RWPE2 (cell line): ENCODE measurements around the gene HDAC10.

Experiments used
- ATAC-seq: fragments of 200-7000 bp; cut with Tn5 transposase; 3 replicates; pipeline ENCODE4 v1.9.1; 2021; ENCODE audit warnings: low read depth
- DNase-seq: peaks from one replicate; pipeline ENCODE4 v3.0.0-alpha.2; 2020; ENCODE audit warnings: low spot score
- H3K27ac ChIP-seq: fragments of 450-650 bp; 2 replicates; pipeline ENCODE4 v1.5.1; 2017; ENCODE audit warnings: mild to moderate bottlenecking; ENCODE audit not compliant: poor library complexity, severe bottlenecking
- H3K27me3 ChIP-seq: fragments of 250-450 bp; sonication (Bioruptor Pico); 2 replicates; pipeline ENCODE4 v1.5.1; 2021; ENCODE audit warnings: mild to moderate bottlenecking, moderate library complexity; ENCODE audit not compliant: insufficient read depth, poor library complexity, severe bottlenecking
- H3K36me3 ChIP-seq: fragments of 250-450 bp; sonication (Bioruptor Pico); 2 replicates; pipeline ENCODE4 v1.5.1; 2020; ENCODE audit warnings: low read depth, mild to moderate bottlenecking, moderate library complexity
- H3K4me1 ChIP-seq: fragments of 250-450 bp; sonication (Bioruptor Pico); 2 replicates; pipeline ENCODE4 v1.5.1; 2021; ENCODE audit warnings: mild to moderate bottlenecking, moderate library complexity; ENCODE audit not compliant: insufficient read depth, poor library complexity, severe bottlenecking
- H3K4me3 ChIP-seq: fragments of 250-450 bp; sonication (Bioruptor Pico); 2 replicates; pipeline ENCODE4 v1.5.1; 2021; ENCODE audit warnings: mild to moderate bottlenecking, moderate library complexity; ENCODE audit not compliant: severe bottlenecking
- H3K9me3 ChIP-seq: fragments of 250-450 bp; sonication (Bioruptor Pico); 2 replicates; pipeline ENCODE4 v1.5.1; 2021; ENCODE audit warnings: mild to moderate bottlenecking, moderate library complexity; ENCODE audit not compliant: severe bottlenecking
- TF ChIP-seq, protein P1 (sequence below): fragments of 450-650 bp; IDR thresholded peaks from one replicate; pipeline ENCODE4 v1.5.1; 2017; ENCODE audit warnings: mild to moderate bottlenecking, moderate library complexity; ENCODE audit not compliant: poor library complexity, severe bottlenecking

Gene HDAC10

DNA sequence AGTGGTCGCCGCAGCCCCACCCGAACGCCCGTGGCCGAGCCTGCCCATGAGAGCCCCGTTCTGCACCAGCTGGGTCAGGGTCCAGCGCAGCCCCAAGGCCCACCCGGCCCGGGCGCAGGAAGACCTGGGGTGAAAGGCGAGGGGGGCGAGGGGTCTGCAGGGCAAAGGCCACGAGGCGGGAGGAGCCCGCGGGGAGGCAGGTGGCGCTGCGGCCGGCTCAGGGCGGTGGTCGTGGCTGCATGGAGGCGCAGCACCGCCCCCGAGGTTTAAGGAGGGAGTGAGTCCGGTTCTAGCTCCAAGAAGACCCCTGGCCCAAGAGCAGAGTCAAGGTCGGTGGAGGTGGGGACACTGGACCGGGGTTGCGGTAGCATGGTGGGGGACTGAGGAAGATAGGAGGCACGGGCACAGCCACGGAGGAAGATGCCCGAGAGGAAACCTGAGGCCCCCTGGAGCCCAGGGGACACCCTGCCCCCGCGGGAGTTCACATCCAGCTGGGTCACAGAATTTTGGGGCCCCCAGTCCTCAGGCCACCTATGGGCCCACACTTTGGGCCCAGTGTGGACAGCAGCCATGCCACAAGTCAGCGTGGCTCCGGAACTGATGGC is 514 bp upstream of the HDAC10 start:
- Histone ChIP-seq H3K27ac (peak overlapping the region; percentile 68), H3K4me3 (peak overlapping the region; percentile 41), H3K27me3 (no peaks in the 10 kb centered on the region), H3K4me1 (no peaks in the 10 kb centered on the region), H3K36me3 (peaks cover 11% of the 10 kb centered on the region), H3K9me3 (no peaks in the 10 kb centered on the region)
- no peak; the same call in 2 of the 3 replicates for ATAC-seq
- TF ChIP-seq, protein P1, sequence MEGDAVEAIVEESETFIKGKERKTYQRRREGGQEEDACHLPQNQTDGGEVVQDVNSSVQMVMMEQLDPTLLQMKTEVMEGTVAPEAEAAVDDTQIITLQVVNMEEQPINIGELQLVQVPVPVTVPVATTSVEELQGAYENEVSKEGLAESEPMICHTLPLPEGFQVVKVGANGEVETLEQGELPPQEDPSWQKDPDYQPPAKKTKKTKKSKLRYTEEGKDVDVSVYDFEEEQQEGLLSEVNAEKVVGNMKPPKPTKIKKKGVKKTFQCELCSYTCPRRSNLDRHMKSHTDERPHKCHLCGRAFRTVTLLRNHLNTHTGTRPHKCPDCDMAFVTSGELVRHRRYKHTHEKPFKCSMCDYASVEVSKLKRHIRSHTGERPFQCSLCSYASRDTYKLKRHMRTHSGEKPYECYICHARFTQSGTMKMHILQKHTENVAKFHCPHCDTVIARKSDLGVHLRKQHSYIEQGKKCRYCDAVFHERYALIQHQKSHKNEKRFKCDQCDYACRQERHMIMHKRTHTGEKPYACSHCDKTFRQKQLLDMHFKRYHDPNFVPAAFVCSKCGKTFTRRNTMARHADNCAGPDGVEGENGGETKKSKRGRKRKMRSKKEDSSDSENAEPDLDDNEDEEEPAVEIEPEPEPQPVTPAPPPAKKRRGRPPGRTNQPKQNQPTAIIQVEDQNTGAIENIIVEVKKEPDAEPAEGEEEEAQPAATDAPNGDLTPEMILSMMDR: no peak
- DNase-seq: no peak

DNA sequence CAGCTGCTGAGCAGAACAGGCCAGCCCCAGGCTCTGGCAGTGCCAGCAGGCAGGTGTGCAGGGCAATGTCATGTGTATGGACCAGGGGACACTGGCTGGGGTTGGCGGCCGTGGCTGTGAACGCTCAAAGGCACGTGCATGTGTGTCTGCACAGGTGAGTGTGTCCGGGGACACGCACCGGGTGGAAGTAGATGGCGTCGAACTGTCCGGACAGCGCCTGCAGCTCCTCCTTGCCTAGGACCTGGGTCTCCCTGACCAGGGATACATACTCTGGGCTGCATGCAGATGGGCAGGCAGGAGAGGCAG is 863 bp downstream of the HDAC10 start:
- no peaks in the 10 kb centered on the region for H3K27me3 ChIP-seq
- peak overlapping the region; percentile 68 for H3K27ac ChIP-seq
- no peaks in the 10 kb centered on the region for H3K9me3 ChIP-seq
- peaks cover 13% of the 10 kb centered on the region for H3K36me3 ChIP-seq
- H3K4me3 ChIP-seq: peak overlapping the region; percentile 41
- ATAC-seq (no peak), DNase-seq (no peak)
- TF ChIP-seq, protein P1: no peak
- no peaks in the 10 kb centered on the region for H3K4me1 ChIP-seq

- TF ChIP-seq, protein P1: no peak
- H3K4me1 ChIP-seq: no peaks in the 10 kb centered on the region
- H3K9me3 ChIP-seq: no peaks in the 10 kb centered on the region
- H3K36me3 ChIP-seq: peaks cover 13% of the 10 kb centered on the region
- H3K27ac ChIP-seq: no peak overlapping the region
- no peak for DNase-seq
- ATAC-seq: no peak
- H3K27me3 ChIP-seq: no peaks in the 10 kb centered on the region
- no peak overlapping the region for H3K4me3 ChIP-seq
Observed at GRCh38 chr22:50249341-50250248, 1.5 kb downstream of the HDAC10 start.

- H3K36me3 ChIP-seq: peaks cover 13% of the 10 kb centered on the region
- H3K9me3 ChIP-seq: no peaks in the 10 kb centered on the region
- H3K27ac ChIP-seq: no peak overlapping the region
- H3K27me3 ChIP-seq: no peaks in the 10 kb centered on the region
- no peaks in the 10 kb centered on the region for H3K4me1 ChIP-seq
- DNase-seq (no peak), ATAC-seq (no peak)
- TF ChIP-seq, protein P1: no peak
- no peak overlapping the region for H3K4me3 ChIP-seq
Observed at GRCh38 chr22:50248196-50249081, 2.6 kb downstream of the HDAC10 start.
